Sigmoid colon (tissue), 4 donors: ENCODE results near the gene ZNF665.
"Not testable (repeated sequence)": the region's sequence is repeated elsewhere in the genome, so short reads cannot be mapped to it uniquely, and the experiment has no call there.

Experiments
- EP300 ChIP-seq, 4 donors: sonication (generic); formaldehyde crosslinking; IDR thresholded peaks; one replicate each; pipeline ENCODE4 v1.6.1; 2017; ENCODE audit warnings: antibody characterized with exemption in 4 of 4
- POLR2A ChIP-seq, 2 donors: fragments of 450-650 bp; IDR thresholded peaks; one replicate each; pipeline ENCODE4 v1.6.1; 2016; ENCODE audit warnings: antibody characterized with exemption in 2 of 2, mild to moderate bottlenecking in 2 of 2, moderate library complexity in 2 of 2
- POLR2AphosphoS5 ChIP-seq, 4 donors: sonication (generic); formaldehyde crosslinking; IDR thresholded peaks; one replicate each; pipeline ENCODE4 v1.6.1; 2017; ENCODE audit warnings: antibody characterized with exemption in 4 of 4
- TF ChIP-seq, protein P1 (sequence below), 4 experiments: fragments of 450-650 bp in 3 of 4; fragments of 200-600 bp in 1 of 4; IDR thresholded peaks; one replicate each; pipeline ENCODE4 v1.5.1; 2016 to 2019; ENCODE audit warnings: antibody characterized with exemption in 4 of 4, mild to moderate bottlenecking in 3 of 4, moderate library complexity in 2 of 4

- TF ChIP-seq POLR2A, POLR2AphosphoS5, EP300 (IDR thresholded peaks at IDR 0.05): not testable (repeated sequence)
- TF ChIP-seq, protein P1, sequence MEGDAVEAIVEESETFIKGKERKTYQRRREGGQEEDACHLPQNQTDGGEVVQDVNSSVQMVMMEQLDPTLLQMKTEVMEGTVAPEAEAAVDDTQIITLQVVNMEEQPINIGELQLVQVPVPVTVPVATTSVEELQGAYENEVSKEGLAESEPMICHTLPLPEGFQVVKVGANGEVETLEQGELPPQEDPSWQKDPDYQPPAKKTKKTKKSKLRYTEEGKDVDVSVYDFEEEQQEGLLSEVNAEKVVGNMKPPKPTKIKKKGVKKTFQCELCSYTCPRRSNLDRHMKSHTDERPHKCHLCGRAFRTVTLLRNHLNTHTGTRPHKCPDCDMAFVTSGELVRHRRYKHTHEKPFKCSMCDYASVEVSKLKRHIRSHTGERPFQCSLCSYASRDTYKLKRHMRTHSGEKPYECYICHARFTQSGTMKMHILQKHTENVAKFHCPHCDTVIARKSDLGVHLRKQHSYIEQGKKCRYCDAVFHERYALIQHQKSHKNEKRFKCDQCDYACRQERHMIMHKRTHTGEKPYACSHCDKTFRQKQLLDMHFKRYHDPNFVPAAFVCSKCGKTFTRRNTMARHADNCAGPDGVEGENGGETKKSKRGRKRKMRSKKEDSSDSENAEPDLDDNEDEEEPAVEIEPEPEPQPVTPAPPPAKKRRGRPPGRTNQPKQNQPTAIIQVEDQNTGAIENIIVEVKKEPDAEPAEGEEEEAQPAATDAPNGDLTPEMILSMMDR (IDR thresholded peaks at IDR 0.05), result not testable (repeated sequence)
These were observed 66.2 kb downstream of the ZNF665 start for GRCh38 chr19:53126733-53127526.
